Measurements from ENCODE around the gene TRIM52. TPM values are rescaled to one million over a fixed set of nuclear protein-coding genes. Genes with fewer than 3 reads are reported as not detected.

Gene TRIM52
- total and polyA plus RNA-seq, 9 of the 15 experiments (the other 6 are each of a cell fraction or from before 2014, with no cell fraction given) = 3.3 to 21.9 (median 13.5) TPM

DNA sequence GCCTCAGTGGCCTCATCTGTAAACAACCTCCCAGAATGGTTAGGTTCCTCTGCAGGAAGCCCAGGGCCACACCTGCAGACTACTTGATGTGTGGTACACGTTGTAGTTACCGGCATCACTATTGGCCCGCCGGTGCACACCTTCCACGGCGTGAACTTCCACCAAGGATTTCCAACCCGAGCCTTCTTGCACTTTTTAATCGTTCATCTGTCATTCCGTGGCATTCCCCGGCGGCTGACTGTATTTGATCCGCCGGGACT lies 43.2 kb downstream of the TRIM52 start:
- no TSS peak for BruUV-seq (replicated peaks)
- peak overlapping the region; percentile 87 for H3K27ac ChIP-seq (ENCODE audit: extremely low read depth, low read depth, low read length)
- ChIA-PET POLR2A (interaction anchor here (0.6 to 2.4 kb wide), 3 partner anchors 10 to 48 kb away, joined by 3 to 18 read pairs (median 3); no protein-coding TSS in a partner anchor), CTCF (ENCODE audit: low intra/inter-chr PET ratio) (no interaction called here)
- in situ Hi-C loops (cut with MboI) (no loop called here), intact Hi-C loops (cut with micrococcal nuclease) (loop anchor here (1.0 to 5.0 kb wide), 3 partner anchors 10 to 45 kb away; no protein-coding TSS in a partner anchor)
- peak overlapping the region; percentile 94 for H3K4me2 ChIP-seq (ENCODE audit: insufficient read depth, low read length)
- peak in 1 of 4 experiments; percentile 19 for DNase-seq (ENCODE audit: extremely low read depth in 1 of 4, low spot score in 3 of 4)
- no peaks in the 10 kb centered on the region for H4K20me1 ChIP-seq (replicated peaks; ENCODE audit: control insufficient read depth, insufficient read depth, low read length)
- under 1% methylated on average over 13 of the region's 13 CpGs for WGBS (ENCODE audit: insufficient coverage, low coverage, missing lambda C conversion rate)
- peak overlapping the region; percentile 92 for H2AFZ ChIP-seq (ENCODE audit: low read depth, low read length)
- H3K27me3 ChIP-seq (ENCODE audit: control insufficient read depth in 2 of 2, insufficient read depth in 2 of 2, low read length in 2 of 2) = no peaks in the 10 kb centered on the region
- ATAC-seq = peak; percentile 5
- H3K79me2 ChIP-seq (ENCODE audit: control insufficient read depth, insufficient read depth, low read length) = no peaks in the 10 kb centered on the region
- H3K36me3 ChIP-seq (ENCODE audit: control insufficient read depth, insufficient read depth, low read length) = no peaks in the 10 kb centered on the region
- FAIRE-seq = no peak
- peak overlapping the region; percentile 51 for H3K4me3 ChIP-seq
- peak overlapping the region; percentile 73 to 92 for H3K9ac ChIP-seq (ENCODE audit: insufficient read depth in 1 of 2, low read depth in 2 of 2, low read length in 2 of 2)
- peaks cover 4 to 36% of the 10 kb centered on the region in 2 experiments; a peak in 4 of 5 replicates for H3K4me1 ChIP-seq (replicated peaks in 1 of 2; ENCODE audit: control insufficient read depth in 2 of 2, insufficient read depth in 2 of 2, low read length in 2 of 2)
- H3K9me3 ChIP-seq (replicated peaks; ENCODE audit: control insufficient read depth, insufficient read depth, low read depth, low read length) = no peaks in the 10 kb centered on the region
- H3K9me1 ChIP-seq (ENCODE audit: control insufficient read depth, insufficient read depth, low read length) = no peaks in the 10 kb centered on the region
- TF ChIP-seq ARID4B (CRISPR knock-in tag; IDR thresholded peaks at IDR 0.05) (no peak), HMG20A (CRISPR knock-in tag; conservative IDR thresholded peaks at IDR 0.05) (no peak), BRF1 (IDR thresholded peaks at IDR 0.05; ENCODE audit: borderline replicate concordance, extremely low read depth, insufficient read length) (no peak), MAFG (tag; conservative IDR thresholded peaks at IDR 0.05) (no peak), TFE3 (CRISPR knock-in tag; IDR thresholded peaks at IDR 0.05) (no peak), ZBED1 (IDR thresholded peaks at IDR 0.05) (no peak), CXXC5 (CRISPR knock-in tag; IDR thresholded peaks at IDR 0.05) (no peak), NELFE (IDR thresholded peaks at IDR 0.05; ENCODE audit: insufficient read depth, insufficient read length) (no peak), MAFF (IDR thresholded peaks at IDR 0.05; ENCODE audit: low read length) (no peak), CREB1 (IDR thresholded peaks at IDR 0.05) (no peak), CREB1 (CRISPR knock-in tag; IDR thresholded peaks at IDR 0.05) (no peak), BCL6 (CRISPR knock-in tag; IDR thresholded peaks at IDR 0.05) (no peak)
- TF ChIP-seq, protein P1, sequence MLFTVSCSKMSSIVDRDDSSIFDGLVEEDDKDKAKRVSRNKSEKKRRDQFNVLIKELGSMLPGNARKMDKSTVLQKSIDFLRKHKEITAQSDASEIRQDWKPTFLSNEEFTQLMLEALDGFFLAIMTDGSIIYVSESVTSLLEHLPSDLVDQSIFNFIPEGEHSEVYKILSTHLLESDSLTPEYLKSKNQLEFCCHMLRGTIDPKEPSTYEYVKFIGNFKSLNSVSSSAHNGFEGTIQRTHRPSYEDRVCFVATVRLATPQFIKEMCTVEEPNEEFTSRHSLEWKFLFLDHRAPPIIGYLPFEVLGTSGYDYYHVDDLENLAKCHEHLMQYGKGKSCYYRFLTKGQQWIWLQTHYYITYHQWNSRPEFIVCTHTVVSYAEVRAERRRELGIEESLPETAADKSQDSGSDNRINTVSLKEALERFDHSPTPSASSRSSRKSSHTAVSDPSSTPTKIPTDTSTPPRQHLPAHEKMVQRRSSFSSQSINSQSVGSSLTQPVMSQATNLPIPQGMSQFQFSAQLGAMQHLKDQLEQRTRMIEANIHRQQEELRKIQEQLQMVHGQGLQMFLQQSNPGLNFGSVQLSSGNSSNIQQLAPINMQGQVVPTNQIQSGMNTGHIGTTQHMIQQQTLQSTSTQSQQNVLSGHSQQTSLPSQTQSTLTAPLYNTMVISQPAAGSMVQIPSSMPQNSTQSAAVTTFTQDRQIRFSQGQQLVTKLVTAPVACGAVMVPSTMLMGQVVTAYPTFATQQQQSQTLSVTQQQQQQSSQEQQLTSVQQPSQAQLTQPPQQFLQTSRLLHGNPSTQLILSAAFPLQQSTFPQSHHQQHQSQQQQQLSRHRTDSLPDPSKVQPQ (CRISPR knock-in tag; IDR thresholded peaks at IDR 0.05; ENCODE audit: borderline replicate concordance) = no peak
- TF ChIP-seq, protein P2, sequence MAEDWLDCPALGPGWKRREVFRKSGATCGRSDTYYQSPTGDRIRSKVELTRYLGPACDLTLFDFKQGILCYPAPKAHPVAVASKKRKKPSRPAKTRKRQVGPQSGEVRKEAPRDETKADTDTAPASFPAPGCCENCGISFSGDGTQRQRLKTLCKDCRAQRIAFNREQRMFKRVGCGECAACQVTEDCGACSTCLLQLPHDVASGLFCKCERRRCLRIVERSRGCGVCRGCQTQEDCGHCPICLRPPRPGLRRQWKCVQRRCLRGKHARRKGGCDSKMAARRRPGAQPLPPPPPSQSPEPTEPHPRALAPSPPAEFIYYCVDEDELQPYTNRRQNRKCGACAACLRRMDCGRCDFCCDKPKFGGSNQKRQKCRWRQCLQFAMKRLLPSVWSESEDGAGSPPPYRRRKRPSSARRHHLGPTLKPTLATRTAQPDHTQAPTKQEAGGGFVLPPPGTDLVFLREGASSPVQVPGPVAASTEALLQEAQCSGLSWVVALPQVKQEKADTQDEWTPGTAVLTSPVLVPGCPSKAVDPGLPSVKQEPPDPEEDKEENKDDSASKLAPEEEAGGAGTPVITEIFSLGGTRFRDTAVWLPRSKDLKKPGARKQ (CRISPR knock-in tag; IDR thresholded peaks at IDR 0.05) = no peak
